Ovary (tissue), 3 donors: Measurements from ENCODE around the gene SORCS2.
"Not testable (repeated sequence)": the region's sequence is repeated elsewhere in the genome, so short reads cannot be mapped to it uniquely, and the experiment has no call there.

Experiments used
- POLR2A ChIP-seq: fragments of 450-650 bp; IDR thresholded peaks from one replicate; pipeline ENCODE4 v1.6.1; 2017; ENCODE audit warnings: antibody characterized with exemption, mild to moderate bottlenecking, moderate library complexity
- TF ChIP-seq, protein P1 (sequence below), 3 donors: fragments of 450-650 bp in 2 of 3; fragments of 200-600 bp in 1 of 3; IDR thresholded peaks; one replicate each; pipeline versions ENCODE4 v1.5.1 to v1.8.0; 2016 to 2022; ENCODE audit warnings: antibody characterized with exemption in 3 of 3, mild to moderate bottlenecking in 1 of 3
- donor health status: DM: no; HTN: no; CAD: no.

GRCh38 chr4:7452802-7453201 lies 260.5 kb downstream of the SORCS2 start:
- not testable (repeated sequence) for TF ChIP-seq POLR2A
- TF ChIP-seq, protein P1, sequence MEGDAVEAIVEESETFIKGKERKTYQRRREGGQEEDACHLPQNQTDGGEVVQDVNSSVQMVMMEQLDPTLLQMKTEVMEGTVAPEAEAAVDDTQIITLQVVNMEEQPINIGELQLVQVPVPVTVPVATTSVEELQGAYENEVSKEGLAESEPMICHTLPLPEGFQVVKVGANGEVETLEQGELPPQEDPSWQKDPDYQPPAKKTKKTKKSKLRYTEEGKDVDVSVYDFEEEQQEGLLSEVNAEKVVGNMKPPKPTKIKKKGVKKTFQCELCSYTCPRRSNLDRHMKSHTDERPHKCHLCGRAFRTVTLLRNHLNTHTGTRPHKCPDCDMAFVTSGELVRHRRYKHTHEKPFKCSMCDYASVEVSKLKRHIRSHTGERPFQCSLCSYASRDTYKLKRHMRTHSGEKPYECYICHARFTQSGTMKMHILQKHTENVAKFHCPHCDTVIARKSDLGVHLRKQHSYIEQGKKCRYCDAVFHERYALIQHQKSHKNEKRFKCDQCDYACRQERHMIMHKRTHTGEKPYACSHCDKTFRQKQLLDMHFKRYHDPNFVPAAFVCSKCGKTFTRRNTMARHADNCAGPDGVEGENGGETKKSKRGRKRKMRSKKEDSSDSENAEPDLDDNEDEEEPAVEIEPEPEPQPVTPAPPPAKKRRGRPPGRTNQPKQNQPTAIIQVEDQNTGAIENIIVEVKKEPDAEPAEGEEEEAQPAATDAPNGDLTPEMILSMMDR (IDR thresholded peaks at IDR 0.05) = not testable (repeated sequence)
